ENCODE measurements around the gene EMC6. TPM values are rescaled to one million over a fixed set of nuclear protein-coding genes. Genes with fewer than 3 reads are reported as not detected.
"Not testable (repeated sequence)": the region's sequence is repeated elsewhere in the genome, so short reads cannot be mapped to it uniquely, and the experiment has no call there.

Gene EMC6
- total RNA-seq, 8 experiments from 2014 or later = 21.1 to 60.8 (median 38.2) TPM

DNA sequence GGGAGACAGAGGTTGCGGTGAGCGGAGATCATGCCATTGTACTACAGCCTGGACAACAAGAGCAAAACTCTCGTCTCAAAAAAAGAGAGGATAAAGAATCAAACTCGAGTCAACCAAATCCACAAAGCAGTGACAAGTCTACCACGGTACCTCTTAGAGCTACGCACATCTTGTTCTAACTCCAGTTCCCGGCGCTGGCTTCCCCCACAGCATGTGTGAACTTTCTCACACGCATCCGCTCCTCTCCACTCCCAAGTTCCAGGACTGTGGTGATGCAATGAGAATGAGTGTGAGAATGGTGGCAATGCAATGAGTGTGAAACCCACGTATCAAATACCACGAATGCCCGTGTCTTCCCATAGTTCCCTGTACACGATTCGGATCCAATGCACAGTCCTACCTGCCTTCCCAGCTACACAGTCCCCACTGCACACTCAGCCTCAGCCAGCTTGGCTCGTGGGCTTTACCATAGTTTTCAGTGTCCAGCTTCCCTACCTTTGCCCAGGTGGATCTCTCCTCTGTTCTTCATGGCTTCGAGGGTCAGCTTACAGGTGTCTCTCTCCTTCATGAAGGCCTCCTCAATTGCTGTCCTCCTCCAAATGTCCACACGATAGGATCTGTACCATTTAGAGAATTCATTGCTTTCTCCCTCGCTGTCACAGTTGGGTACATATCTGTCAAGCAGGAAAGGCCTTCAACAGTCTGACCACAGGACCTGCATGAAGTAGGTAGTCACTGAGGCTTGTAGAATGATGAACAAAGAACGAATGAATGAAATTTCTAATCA, 36.5 kb downstream of the EMC6 start:
- in situ Hi-C loops (cut with MboI; ENCODE audit: low pct_unique_long_range_greater_than_20kb in 2 of 9, low sequenced_read_pairs in 9 of 9, unreplicated experiment in 9 of 9) = no loop called here
- WGBS, 10 experiments = 10 to 100% (median 74%) methylated on average over 1 to 17 of the region's 20 CpGs
- ATAC-seq (replicated peaks in 6 of 8) = no peak

DNA sequence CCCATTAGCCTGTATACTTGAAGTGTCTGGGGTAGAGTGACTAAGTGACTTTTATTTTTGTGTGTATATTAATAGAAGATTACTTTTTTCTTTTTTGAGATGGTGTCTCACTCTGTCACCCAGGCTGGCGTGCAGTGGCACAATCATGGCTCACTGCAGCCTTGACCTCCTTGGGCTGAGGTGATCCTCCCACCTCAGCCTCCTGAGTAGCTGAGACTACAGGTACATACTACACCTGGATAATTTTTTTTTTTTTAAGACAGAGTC, 37.0 kb downstream of the EMC6 start:
- in situ Hi-C loops (cut with MboI; ENCODE audit: low pct_unique_long_range_greater_than_20kb in 2 of 9, low sequenced_read_pairs in 9 of 9, unreplicated experiment in 9 of 9); H3K4me1 ChIP-seq (replicated peaks in 1 of 2); H3K27ac ChIP-seq; H3K4me3 ChIP-seq; ATAC-seq (replicated peaks in 6 of 8): not testable (repeated sequence)
- 57 to 100% (median 100%) methylated on average over 1 of the region's 1 CpG; no CpG with 5 or more reads in 2 of the 10 experiments for WGBS, 10 experiments

More for the DNA sequence above, 36.5 kb downstream of the EMC6 start:
- Histone ChIP-seq H3K27ac (no peak overlapping the region), H3K4me3 (no peak overlapping the region), H3K4me1 (replicated peaks in 1 of 2) (no peaks in the 10 kb centered on the region)

DNA sequence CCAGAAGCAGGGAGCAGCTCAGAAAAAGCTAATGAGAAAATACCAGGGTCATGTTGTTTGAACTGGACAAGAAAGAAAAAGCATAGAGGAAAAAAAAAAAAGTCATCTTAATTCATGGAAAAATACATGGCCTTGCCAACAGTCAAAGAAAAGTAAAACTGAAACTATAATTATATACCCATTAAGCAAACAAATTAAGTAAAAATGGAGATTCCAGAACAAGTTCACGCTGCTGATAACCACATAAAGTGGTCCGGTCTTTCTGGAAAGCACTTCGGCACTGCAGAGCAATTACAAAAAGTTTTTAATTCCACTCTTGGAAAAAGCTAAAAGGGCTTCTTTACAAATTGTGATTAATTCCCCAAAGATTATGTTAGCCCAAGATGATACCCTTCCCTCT, 39.8 kb downstream of the EMC6 start:
- Histone ChIP-seq H3K4me1 (replicated peaks in 1 of 2) (no peaks in the 10 kb centered on the region), H3K4me3 (no peak overlapping the region), H3K27ac (no peak overlapping the region)
- in situ Hi-C loops (cut with MboI; ENCODE audit: low pct_unique_long_range_greater_than_20kb in 2 of 9, low sequenced_read_pairs in 9 of 9, unreplicated experiment in 9 of 9) = no loop called here
- 69 to 100% (median 94%) methylated on average over 1 to 3 of the region's 3 CpGs; no CpG with 5 or more reads in 2 of the 10 experiments for WGBS, 10 experiments
- no peak for ATAC-seq (replicated peaks in 6 of 8)

DNA sequence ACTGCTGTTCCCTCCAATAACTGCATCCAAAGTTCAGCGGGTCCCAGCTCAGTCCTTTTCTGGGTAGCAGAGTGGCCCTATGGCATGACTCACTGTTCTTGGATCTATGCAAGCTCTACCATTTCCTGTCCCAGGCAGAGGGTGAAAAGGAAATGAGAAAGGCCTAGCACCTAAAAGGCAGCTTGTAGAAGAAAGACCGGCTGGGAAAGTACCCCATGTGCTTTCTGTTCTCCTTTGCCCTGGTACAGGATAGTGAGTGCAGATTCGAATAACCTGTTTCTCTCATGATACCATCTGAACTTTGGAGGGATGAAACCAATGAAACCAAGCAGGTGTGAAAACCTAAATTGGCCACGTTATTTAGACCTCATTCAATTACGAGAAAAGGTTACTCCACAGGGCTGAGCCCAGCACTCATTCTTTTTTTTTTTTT, 42.4 kb downstream of the EMC6 start:
- Histone ChIP-seq H3K4me3 (no peak overlapping the region), H3K27ac (no peak overlapping the region), H3K4me1 (replicated peaks in 1 of 2) (no peaks in the 10 kb centered on the region)
- 48 to 100% (median 82%) methylated on average over 1 to 4 of the region's 5 CpGs for WGBS, 10 experiments
- no peak for ATAC-seq (replicated peaks in 6 of 8)
- in situ Hi-C loops (cut with MboI; ENCODE audit: low pct_unique_long_range_greater_than_20kb in 2 of 9, low sequenced_read_pairs in 9 of 9, unreplicated experiment in 9 of 9) = no loop called here

DNA sequence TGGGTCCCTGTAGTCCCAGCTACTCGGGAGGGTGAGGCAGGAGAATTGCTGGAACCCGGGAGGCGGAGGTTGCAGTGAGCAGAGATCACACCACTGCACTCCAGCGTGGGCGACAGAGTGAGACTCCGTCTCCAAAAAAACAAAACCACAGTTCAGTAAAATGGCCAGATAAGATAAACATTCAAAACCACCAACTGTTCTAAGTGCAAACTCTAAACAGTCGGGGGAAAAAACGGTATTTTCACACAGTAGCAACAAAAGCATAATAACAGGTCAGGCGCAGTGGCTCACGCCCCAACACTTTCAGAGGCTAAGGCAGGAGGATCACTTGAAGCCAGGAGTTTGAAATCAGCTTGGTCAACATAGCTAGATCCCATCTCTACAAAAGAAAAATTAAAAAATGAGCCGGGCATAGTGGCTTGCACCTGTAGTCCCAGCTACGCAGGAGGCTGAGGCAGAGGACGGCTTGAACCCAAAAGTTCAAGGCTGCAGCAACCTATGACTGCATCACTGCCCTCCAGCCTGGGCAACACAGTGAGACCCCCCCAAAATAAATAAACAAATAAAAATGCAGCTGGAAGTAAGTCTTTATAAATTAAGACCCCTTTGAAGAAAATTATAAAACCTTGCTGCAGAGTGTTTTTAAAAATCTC, 44.3 kb downstream of the EMC6 start:
- no peaks in the 10 kb centered on the region for H3K4me1 ChIP-seq (replicated peaks in 1 of 2)
- no peak overlapping the region for H3K4me3 ChIP-seq
- H3K27ac ChIP-seq = no peak overlapping the region
- 74 to 100% (median 93%) methylated on average over 1 to 13 of the region's 13 CpGs; no CpG with 5 or more reads in 1 of the 10 experiments for WGBS, 10 experiments
- ATAC-seq (replicated peaks in 6 of 8) = no peak
- in situ Hi-C loops (cut with MboI; ENCODE audit: low pct_unique_long_range_greater_than_20kb in 2 of 9, low sequenced_read_pairs in 9 of 9, unreplicated experiment in 9 of 9) = no loop called here

GRCh38 chr17:3715296-3715695, 46.7 kb downstream of the EMC6 start:
- in situ Hi-C loops (cut with MboI; ENCODE audit: low pct_unique_long_range_greater_than_20kb in 2 of 9, low sequenced_read_pairs in 9 of 9, unreplicated experiment in 9 of 9) = no loop called here
- no peak overlapping the region for H3K4me3 ChIP-seq
- ATAC-seq (replicated peaks in 6 of 8) = no peak
- 83 to 100% (median 92%) methylated on average over 3 to 8 of the region's 8 CpGs; no CpG with 5 or more reads in 2 of the 10 experiments for WGBS, 10 experiments
- no peak overlapping the region for H3K27ac ChIP-seq
- no peaks in the 10 kb centered on the region for H3K4me1 ChIP-seq (replicated peaks in 1 of 2)

GRCh38 chr17:3718201-3718600, 49.6 kb downstream of the EMC6 start:
- Histone ChIP-seq H3K27ac (no peak overlapping the region), H3K4me1 (replicated peaks in 1 of 2) (peaks cover 5 to 7% of the 10 kb centered on the region in 2 donors), H3K4me3 (no peak overlapping the region)
- in situ Hi-C loops (cut with MboI; ENCODE audit: low pct_unique_long_range_greater_than_20kb in 2 of 9, low sequenced_read_pairs in 9 of 9, unreplicated experiment in 9 of 9) = no loop called here
- no peak for ATAC-seq (replicated peaks in 6 of 8)
- 89 to 100% (median 100%) methylated on average over 1 to 4 of the region's 4 CpGs; no CpG with 5 or more reads in 5 of the 10 experiments for WGBS, 10 experiments

GRCh38 chr17:3719265-3719664, 50.7 kb downstream of the EMC6 start:
- no peak for ATAC-seq (replicated peaks in 6 of 8)
- in situ Hi-C loops (cut with MboI; ENCODE audit: low pct_unique_long_range_greater_than_20kb in 2 of 9, low sequenced_read_pairs in 9 of 9, unreplicated experiment in 9 of 9) = no loop called here
- no peak overlapping the region for H3K27ac ChIP-seq
- peaks cover 5 to 7% of the 10 kb centered on the region in 2 donors for H3K4me1 ChIP-seq (replicated peaks in 1 of 2)
- no peak overlapping the region for H3K4me3 ChIP-seq

Other genes with a start within 250 kb of the EMC6 start
- 1 to 10 TPM in 1 of 8 experiments, not detected in 7; 1.2 TPM for gene OR1E2, start 235.0 kb upstream of the EMC6 start, total RNA-seq
- 1 to 10 TPM in 1 of 8 experiments, under 1 TPM in 3, not detected in 4; 0.19 to 1.7 (median 0.72) TPM for gene SPATA22, start 197.0 kb upstream of the EMC6 start, total RNA-seq
- gene ASPA, start 192.8 kb upstream of the EMC6 start, total RNA-seq = 10 to 100 TPM in 2 of 8 experiments, under 1 TPM in 4, not detected in 2; 0.05 to 35.9 (median 0.46) TPM
- 1 to 10 TPM in 5 of 8 experiments, under 1 TPM in 3; 0.11 to 3.2 (median 1.2) TPM for gene TRPV3, start 111.0 kb upstream of the EMC6 start, total RNA-seq
- gene TRPV1, start 59.4 kb upstream of the EMC6 start, total RNA-seq = 1 to 10 TPM; 2.2 to 6.3 (median 2.8) TPM
- 10 to 100 TPM in 2 of 8 experiments, 1 to 10 TPM in 6; 6.1 to 14.4 (median 7.0) TPM for gene SHPK, start 32.6 kb upstream of the EMC6 start, total RNA-seq
- 10 to 100 TPM in 5 of 8 experiments, 1 to 10 TPM in 3; 3.0 to 16.6 (median 10.9) TPM for gene CTNS, start 32.1 kb upstream of the EMC6 start, total RNA-seq
- gene TAX1BP3, start 234 bp upstream of the EMC6 start, total RNA-seq = 100 to 1,000 TPM in 2 of 8 experiments, 10 to 100 TPM in 6; 19.2 to 314 (median 43.5) TPM
- 10 to 100 TPM in 2 of 8 experiments, 1 to 10 TPM in 4, under 1 TPM in 2; 0.88 to 20.9 (median 1.3) TPM for gene P2RX5, start 27.3 kb downstream of the EMC6 start, total RNA-seq
- 1 to 10 TPM in 4 of 8 experiments, under 1 TPM in 4; 0.43 to 8.5 (median 1.2) TPM for gene HASPIN, start 55.1 kb downstream of the EMC6 start, total RNA-seq
- gene ITGAE, start 132.4 kb downstream of the EMC6 start, total RNA-seq = 10 to 100 TPM; 14.0 to 47.6 (median 22.3) TPM
- 10 to 100 TPM; 17.7 to 57.9 (median 33.7) TPM for gene NCBP3, start 177.4 kb downstream of the EMC6 start, total RNA-seq
- gene CAMKK1, start 224.2 kb downstream of the EMC6 start, total RNA-seq = 1 to 10 TPM; 2.2 to 7.7 (median 5.1) TPM
- gene P2RX1, start 247.7 kb downstream of the EMC6 start, total RNA-seq = 1 to 10 TPM in 1 of 8 experiments, under 1 TPM in 5, not detected in 2; 0.05 to 1.2 (median 0.29) TPM